Thyroid gland (tissue), 4 donors: Measurements from ENCODE around the gene USP13.

Experiments
- CTCF ChIP-seq, 6 experiments: fragments of 200-600 bp in 3 of 6; fragments of 450-650 bp in 3 of 6; sonication (generic) in 3 of 6; IDR thresholded peaks; one replicate each; pipeline ENCODE4 v1.5.1; 2016 to 2019; ENCODE audit warnings: antibody characterized with exemption in 6 of 6, mild to moderate bottlenecking in 2 of 6, inconsistent platforms in 1 of 6, moderate library complexity in 1 of 6
- POLR2A ChIP-seq, 2 donors: fragments of 450-650 bp; IDR thresholded peaks; one replicate each; pipeline ENCODE4 v1.6.1; 2017; ENCODE audit warnings: antibody characterized with exemption in 2 of 2, mild to moderate bottlenecking in 2 of 2, moderate library complexity in 1 of 2

GRCh38 chr3:179735321-179735720 is 82.5 kb downstream of the USP13 start:
- TF ChIP-seq CTCF (IDR thresholded peaks at IDR 0.05), result no peak
- TF ChIP-seq POLR2A (IDR thresholded peaks at IDR 0.05), result no peak
